HG02885 (cell line): ENCODE data around the gene LMX1B.

ENCODE experiments used
- ATAC-seq: cut with Tn5 transposase; IDR thresholded peaks from one replicate; pipeline ENCODE4 v1.9.1; 2021; ENCODE audit warnings: mild to moderate bottlenecking; ENCODE audit not compliant: unreplicated experiment, poor library complexity

LMX1B gene

DNA sequence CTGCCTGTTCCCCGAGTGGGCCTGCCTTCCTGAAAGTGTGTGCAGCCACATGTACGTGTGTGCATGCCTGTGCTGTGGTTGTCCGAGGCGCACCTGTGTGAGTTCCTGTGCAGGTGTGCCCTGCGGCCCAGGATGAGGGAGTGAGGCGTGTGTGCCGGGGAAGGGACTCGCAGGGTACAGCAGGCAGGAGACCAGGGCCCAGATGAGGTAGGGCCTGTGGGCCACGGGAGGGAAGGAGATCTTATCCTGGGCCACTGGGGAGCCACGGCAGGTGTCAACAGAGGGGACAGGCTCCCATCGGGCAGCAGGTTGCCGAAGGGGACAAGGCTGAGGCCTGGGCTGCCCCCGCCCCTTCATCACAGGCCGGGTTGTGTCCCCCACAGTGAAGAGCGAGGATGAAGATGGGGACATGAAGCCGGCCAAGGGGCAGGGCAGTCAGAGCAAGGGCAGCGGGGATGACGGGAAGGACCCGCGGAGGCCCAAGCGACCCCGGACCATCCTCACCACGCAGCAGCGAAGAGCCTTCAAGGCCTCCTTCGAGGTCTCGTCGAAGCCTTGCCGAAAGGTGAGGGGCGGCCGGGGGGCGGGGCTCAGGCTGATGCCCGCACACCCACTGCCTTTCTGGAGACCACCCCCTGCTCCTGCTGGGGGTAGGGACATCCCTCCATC lies 79.2 kb downstream of the LMX1B start:
- no peak for ATAC-seq

DNA sequence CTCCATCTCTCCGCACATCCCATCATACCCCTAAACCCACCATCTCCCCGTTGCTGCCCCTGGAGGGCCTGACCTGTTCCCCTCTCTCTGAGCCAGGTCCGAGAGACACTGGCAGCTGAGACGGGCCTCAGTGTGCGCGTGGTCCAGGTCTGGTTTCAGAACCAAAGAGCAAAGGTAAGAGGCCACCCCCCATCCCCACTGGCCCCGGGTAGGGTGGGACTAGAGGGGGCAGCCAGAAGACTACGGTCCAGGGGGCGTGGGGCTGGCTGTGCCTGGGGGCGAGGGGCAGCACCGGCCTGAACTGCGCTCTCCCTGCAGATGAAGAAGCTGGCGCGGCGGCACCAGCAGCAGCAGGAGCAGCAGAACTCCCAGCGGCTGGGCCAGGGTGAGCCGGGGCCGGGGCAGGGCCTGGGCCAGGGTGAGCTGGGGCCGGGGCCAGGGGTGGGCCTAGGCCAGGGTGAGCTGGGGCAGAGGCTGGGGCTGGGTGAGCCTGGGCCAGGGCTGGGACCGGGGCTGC lies 79.8 kb downstream of the LMX1B start:
- no peak for ATAC-seq

DNA sequence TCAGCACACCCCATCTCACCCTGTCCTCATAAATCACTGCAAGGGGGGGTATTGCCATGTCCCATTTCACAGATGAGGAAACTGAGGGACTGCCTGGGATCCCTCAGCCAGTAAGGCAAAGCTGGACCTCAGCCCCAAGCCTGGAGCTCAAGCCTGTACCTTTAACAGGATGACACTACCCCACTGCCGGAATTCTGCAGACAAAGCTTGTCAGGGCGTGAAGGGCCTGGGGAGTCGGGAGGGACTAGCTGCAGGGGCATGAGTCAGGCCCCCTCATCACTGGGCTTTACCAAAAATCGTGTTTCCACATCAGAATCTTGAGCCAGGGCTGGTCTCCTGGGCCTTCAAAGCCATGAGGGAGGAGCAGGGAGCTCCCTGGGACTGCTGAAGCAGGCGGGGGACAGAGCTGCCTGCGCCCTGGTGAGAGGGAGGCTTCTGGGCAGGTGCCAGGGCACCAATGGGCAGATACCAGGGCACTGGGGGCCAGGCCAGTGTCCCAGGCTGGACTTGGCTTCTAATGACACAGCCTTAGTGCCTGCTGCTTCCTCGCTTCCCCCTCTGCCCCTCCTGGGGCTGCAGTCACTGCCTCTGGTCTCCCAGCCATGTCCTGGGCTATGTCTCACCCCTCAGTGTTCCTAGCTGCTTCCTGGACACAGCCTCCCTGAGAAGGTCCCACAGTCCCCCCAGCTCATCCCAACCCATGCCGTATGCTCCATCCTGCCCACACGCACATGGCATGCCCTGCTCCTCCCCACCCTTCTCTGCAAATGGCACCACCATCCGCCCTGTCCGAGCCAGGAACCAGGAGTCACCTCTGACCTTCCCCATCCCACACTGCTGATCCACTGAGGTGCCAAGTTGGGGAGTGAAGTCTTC lies 80.7 kb downstream of the LMX1B start:
- ATAC-seq, result no peak

DNA sequence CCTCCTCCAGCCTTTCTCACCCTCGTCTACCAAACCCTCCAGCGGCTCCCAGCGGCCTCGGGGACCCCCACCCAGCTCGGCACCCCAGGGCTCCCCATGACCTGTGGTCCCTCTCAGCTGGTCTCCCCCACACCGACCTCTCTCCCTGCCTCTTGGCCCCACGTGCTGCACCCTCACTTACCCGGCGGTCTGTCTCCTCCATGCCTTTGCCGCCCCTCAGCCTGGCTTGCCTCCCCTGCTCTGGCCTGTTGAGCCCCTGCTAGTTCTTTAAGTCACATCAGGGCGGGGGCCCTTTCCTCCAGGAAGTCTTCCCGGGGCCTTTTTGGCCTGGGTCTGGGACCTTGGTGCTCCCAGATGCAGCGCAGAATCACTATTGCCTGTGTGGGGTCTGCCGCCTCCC lies 81.5 kb downstream of the LMX1B start:
- ATAC-seq, result no peak

DNA sequence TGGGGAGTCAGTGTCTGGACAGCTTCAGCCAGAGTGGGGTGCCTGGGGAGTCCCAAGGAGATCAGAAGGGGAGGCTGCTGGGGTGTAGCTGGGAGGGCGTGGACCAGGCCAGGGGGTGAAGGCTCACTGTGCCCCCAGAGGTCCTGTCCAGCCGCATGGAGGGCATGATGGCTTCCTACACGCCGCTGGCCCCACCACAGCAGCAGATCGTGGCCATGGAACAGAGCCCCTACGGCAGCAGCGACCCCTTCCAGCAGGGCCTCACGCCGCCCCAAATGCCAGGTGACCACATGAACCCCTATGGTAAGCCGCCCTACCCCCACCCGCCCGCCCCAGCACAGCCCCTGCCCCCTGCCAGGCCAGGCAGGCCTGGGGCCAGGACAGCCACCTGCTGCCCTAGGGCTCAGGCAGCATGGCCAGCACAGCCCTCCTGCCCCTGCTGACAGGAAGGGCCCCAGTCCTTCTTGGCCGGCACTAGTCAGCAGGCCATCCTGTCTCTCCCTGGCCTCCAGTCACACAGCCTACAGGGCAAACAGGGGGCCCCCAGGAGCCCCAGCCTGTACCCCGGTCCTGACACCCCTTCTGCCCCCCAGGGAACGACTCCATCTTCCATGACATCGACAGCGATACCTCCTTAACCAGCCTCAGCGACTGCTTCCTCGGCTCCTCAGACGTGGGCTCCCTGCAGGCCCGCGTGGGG lies 82.1 kb downstream of the LMX1B start:
- no peak for ATAC-seq

DNA sequence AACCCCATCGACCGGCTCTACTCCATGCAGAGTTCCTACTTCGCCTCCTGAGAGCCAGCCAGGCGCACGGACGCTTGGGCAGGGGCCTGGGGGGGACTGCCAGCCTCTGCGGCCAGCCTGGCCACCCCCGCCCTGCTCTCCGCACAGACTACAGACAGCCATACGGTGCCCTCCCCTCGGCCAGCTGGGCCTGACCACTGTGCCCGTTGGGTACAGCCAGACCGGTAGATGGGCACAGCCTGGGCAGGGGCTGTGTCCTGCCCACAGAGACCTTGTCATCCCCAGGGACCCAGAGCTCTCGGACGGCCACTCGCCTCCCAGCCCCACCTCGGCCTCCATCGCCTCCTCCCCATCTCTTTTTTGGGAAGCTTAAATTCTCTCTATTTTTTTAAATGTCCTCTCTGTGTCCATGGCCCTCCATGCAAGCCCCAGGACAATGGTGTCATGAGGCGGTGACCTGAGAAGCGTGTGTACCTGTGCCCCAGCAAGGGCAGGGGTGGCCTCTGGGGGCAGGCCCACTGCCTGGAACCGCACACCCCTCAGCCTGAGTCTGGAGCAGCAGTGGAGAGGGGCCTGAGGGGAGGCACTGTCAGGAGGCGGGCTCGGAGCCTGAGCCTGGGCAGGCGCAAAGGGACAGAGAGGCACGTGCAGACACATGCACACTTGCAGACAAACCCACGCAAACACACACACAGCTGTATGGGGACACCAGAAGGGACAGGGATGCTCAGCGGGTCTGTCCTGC lies 82.8 kb downstream of the LMX1B start:
- ATAC-seq, result no peak

DNA sequence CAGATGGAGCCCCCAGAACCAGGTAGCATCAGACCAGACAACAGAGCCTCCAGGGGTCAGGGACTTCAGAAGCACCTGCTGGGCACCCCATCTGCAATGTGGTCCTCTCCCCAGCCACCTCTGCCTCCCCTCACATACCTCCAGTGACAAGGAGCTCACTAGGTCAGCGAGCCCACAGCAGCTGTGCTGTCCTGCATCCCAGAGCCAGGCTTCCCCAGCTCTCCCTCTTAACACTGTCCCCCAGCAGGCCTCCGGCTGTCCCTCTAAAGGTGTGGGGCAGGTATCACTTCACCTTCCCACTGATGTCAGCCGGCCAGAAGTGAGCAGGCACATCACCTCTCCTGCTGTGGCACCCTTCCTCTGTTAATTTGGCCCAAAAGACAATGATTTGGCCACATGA lies 83.6 kb downstream of the LMX1B start:
- ATAC-seq, result no peak

DNA sequence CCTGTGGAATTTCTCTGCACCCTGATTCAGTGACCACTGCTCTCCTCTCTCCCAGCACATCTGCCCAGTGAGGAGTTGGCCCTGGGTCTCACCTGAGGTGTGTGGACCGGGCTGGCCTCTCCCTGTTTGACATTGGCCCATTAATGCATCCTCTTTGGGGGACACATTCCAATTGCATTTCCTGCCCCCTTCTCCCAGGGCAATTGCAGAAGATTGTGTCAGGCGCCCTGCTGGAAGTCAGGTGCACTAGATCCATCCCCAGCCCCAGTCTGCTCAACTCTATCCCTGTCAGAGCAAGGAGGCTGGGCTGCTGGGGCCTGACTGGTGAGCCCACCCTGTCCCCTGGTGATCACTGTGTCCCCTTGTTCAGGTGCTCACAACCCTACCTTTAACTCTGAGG lies 84.5 kb downstream of the LMX1B start:
- no peak for ATAC-seq

DNA sequence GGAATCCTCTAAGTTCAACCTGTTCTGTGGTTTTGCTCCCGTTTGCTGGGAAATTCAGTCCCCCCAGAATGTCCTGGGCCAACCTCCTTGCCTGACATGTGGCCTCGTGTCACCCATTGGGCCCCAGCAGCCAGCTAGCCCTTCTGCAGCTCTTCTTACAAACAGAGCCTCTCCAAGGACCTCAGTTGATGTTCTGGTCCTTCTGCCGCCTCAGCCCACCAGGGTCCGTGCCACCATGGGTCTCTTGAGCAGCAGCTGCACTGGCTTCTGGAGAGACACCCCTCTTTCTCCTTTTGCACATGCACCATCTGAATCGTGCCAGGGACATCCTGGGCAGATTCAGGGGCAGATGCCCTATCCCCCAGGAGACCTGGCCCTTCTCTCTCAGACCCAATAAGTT lies 85.0 kb downstream of the LMX1B start:
- ATAC-seq, result no peak

DNA sequence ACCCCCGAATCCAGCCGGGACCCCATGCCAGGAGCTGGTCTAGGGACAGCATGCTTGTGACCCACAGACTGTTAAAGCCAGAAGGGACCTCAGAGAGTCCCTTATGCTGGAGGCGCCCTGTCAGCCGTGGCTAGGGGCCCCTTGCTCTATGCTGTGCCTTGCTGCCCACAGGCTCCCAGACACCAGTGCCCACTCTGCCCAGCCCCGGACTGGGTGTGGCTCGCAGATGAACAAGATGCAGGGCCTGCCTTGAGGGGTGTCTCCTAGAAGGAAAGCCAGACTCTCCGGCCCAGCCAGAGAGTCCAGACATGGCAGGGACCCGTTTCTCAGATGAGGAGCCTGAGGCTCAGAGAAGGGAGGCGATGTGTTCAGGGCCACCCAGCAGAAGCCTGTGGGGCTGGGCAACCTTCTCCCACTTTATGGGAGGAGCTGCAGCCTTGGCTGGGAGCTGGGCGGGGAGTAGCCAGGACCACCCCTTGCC lies 85.7 kb downstream of the LMX1B start:
- no peak for ATAC-seq

DNA sequence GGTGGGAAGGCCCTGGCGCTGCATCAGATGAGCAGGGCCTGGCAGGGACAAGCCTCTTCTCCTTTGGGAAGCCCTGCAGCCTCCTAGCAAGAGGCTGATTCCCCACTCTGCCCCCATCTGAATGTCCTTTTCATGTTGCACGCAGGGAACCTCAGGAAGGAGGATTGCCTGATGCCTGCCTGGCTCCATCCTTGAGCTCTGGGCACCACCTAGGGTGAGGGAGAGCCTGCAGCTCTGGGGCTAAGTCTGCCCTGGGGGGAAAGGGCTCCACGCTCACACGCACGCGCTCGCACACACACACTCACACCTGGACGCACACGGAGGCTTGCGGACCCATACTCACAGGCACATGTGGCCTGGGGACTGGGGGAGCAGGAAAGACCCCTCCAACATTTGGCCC lies 86.6 kb downstream of the LMX1B start:
- no peak for ATAC-seq

DNA sequence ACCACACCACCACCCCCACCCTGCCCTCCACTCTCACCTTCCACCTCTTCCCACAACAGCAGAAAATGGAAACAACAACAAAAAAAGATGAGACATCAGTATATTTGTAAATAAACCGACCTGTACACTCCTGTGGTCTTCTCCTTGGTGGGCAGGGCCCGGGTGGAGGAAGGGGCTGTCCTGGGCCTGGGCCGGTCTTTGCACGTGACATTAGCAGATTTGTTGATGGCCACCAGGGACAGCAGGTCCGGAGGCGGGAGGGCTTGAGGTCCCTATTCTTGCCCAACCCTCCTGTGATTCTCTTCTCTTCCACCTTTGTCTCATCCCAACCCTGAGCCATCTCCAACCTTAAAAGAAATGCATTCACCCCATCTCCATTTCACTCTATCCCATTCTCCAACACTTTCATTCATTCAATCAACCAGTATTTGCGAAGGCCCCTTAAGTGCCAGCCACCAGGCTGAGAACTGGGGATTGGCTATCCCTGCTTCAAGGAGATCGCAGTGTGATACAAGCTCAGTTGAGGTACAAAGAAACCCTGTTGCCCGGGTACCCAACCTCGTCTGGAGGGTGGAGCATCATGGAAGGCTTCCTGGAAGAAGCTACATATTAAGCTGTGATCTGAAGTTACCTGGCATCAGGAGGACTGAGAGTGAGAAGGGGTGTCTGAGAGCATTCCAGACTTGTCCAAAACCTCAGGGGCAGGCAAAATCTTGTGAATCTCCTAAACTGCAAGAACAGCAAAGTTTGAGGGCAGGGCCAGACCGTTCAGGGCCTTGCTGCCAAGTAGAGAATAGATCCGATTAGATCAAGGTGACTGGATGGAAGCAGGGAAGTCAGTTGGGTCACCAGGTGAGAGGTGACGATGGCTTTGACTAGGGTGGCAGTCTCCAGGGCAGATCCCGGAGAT lies 87.4 kb downstream of the LMX1B start:
- ATAC-seq, result no peak

DNA sequence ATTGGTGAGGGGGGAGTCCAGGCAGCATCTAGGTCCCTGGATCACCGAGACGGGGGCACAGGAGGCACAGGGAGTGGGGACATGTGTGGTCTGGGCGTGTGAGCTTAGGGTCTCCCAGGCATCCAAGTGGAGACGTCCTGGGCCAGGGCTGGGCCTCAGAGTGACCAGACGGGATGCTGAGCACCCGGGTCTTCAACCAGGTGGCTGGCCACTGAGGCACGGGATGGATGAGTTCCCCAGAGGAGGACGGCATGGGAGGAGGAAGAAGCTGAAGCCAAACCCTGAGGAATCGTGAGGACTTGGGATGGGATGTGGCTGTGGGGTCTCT lies 88.0 kb downstream of the LMX1B start:
- ATAC-seq, result no peak

DNA sequence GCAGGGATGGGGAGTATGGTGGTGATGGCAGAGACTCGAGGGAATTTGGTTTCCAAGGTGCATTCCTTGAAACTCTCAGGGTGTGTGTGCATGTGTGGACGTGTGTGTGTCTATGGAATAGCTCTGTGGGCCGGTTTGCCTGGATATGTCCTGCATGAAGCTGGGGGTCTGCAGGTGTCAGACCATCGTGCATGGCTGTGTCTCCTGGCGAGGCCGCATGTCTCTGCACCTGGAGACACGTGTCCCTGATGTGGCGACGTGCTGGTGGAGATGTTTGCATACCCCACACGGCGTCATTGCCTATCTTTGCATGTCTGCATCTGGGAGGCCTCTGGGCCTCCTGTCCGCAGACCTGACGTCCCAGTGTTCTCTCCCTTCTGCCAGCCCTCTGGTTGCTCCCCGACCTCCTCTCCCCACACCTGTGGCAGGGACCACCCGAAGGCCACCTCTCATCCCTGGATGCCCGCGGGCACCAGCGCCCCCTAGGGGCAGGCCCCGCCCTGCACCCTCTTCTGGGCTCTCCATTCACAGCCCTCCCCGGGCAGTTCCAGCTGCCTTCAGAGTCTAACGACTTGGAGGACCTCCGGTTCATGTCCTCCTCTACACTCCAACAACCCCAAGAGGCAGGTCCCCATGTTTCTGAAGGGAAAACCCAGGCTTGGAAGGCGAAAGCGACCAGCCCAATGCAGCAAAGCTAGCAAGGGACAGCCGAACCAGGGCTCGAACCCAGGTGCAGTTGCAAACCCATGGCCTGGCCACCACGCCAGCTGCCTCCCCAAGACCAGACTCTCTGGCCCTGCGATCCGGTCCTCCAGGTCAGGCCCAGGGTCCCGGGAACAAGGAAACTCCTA lies 88.6 kb downstream of the LMX1B start:
- no peak for ATAC-seq

DNA sequence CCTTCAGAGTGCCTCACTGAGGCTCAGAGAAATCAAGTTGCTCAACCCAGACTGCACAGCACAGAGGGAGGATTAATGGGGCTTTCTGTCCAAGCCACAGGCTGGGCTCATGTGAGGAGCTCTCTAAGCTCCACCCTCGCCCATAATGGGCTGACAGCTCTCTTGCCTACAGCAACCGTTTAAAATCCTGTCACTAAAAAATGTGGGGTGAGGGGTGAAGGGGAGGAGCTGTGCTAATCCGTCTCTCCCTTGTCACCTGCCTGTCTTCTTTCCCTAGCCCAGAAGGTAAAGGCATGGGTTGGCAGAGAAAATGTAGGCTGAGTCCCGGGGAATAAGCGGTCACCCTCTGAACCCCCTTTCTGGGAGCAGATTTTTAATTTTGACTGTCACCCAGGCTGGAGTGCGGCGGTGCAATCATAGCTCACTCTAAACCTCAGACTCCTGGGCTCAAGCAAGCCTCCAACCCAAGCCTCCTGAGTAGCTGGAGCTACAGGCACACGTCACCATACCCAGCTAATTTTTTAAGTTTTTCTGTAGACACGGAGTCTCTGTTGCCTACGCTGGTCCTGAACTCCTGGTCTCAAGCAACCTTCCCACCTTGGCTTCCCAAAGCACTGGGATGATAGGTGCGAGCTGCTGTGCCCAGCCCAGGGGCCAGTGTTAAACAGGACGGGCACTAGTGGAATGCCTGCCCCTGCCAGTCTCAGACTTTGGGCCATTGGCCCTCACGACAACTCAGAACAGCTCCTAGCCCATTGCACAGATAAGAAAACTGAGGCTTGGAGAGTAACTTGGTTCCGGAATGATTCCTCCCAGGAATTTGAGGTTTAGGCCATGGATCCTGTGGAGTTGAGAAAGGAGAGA lies 89.5 kb downstream of the LMX1B start:
- ATAC-seq, result no peak

DNA sequence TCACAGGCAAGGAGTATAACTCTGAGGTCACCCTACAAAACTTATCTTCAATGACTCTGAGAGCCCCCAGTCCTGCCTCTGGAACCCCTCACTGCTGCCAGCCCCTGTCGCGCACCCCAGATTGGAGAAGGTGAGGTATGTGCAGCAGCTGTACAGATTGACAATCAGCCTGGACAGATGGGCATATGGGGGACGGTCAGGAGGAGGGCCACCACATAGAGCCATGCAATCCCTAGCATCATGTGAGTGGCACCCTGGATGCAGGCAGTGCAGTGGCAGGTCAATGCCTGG lies 90.1 kb downstream of the LMX1B start:
- ATAC-seq, result no peak

DNA sequence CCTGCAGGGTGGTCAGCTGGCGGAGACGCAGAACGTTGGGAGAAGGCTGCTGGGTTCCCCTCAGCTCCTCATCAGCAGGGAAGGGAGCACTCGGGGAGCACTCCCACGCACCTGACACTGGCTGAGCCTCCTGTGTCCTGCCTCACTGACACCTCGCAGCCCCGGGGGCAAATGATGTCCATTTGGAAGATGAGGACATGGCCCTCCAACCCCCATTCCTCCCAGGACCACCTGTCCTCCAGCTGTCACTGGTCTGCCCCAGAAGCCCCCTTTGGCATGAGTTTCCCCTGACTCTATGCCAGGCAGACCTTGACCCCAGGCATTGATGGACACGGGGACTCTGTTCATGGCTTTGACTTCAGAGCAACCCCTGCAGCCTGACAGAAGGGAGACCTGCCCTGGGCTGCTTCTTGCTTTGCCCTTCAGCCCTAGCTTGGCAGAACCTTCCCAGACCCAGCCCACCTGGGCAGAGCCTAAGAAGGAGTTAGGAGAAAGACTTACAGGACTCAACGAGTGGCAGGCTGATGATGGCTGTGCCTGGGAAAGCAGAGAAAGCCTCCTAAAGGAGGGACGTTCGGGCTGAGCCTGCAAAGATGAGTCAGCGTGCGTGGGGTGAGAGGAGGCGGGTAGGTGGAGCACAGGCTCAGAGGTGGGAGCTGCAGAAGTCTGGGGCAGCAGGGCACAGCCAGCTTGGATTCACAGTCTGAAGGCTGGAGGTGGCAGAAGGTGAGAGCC lies 90.6 kb downstream of the LMX1B start:
- no peak for ATAC-seq
